ENCODE results near the gene RASGEF1C. TPM values are rescaled to one million over a fixed set of nuclear protein-coding genes. Genes with fewer than 3 reads are reported as not detected.

Gene RASGEF1C
- total and polyA plus RNA-seq, 2 of the 13 experiments (the other 11 are each of a cell fraction or from before 2014, with no cell fraction given) = not detected

DNA sequence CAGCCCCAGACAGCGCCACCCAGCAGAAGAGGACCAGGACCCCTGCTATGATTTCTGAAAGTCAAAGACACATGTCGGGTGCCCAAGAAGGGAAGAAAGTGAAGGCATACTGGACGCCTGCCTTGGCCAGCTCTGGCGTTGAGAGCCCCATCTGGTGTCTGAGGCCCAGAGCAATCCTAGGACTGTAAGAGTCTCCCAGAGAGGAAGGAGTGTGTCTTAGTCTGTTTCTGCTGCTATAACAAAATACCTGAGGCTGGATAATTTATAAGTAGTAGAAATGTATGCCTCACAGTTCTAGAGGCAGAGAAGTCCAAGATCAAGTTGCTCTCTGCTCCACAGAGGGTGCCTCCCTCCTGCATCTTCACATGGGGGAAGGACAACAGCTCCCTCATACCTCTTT, 10.8 kb downstream of the RASGEF1C start:
- Histone ChIP-seq H3K4me2 (ENCODE audit: low read depth, low read length) (no peak overlapping the region), H3K79me2 (ENCODE audit: insufficient read depth, low read length) (no peaks in the 10 kb centered on the region), H3K9ac (ENCODE audit: insufficient read depth, low read depth, low read length) (no peak overlapping the region), H3K4me1 (ENCODE audit: insufficient read depth, low read length) (peaks cover 10% of the 10 kb centered on the region; the same call in 1 of the 2 replicates), H3K4me3 (replicated peaks in 1 of 3; ENCODE audit: insufficient read depth in 1 of 3, low read depth in 2 of 3, low read length in 3 of 3) (no peak overlapping the region), H3K9me3 (ENCODE audit: low read length) (no peaks in the 10 kb centered on the region), H3K27me3 (ENCODE audit: control insufficient read depth in 1 of 2, insufficient read depth in 2 of 2, low read length in 2 of 2) (peaks cover 0 to 22% of the 10 kb centered on the region in 2 experiments; a peak in 3 of 5 replicates), H2AFZ (ENCODE audit: low read length) (no peak overlapping the region), H4K20me1 (ENCODE audit: insufficient read depth, low read length) (no peaks in the 10 kb centered on the region), H3K27ac (ENCODE audit: extremely low read length, insufficient read depth, low read length) (no peak overlapping the region), H3K36me3 (replicated peaks in 1 of 2; ENCODE audit: control insufficient read depth in 1 of 2, insufficient read depth in 2 of 2, low read length in 2 of 2) (no peaks in the 10 kb centered on the region)
- FAIRE-seq = no peak
- 63% methylated on average over 4 of the region's 4 CpGs for WGBS (ENCODE audit: low lambda C conversion rate)
- CTCF ChIA-PET (ENCODE audit: low intra/inter-chr PET ratio, low total read pairs) = no interaction called here
- in situ Hi-C loops (cut with HindIII; ENCODE audit: extremely low pct_ligation_motif_present, low pct_unique_long_range_greater_than_20kb) (no loop called here), intact Hi-C loops (cut with micrococcal nuclease; ENCODE audit: unreplicated experiment) (no loop called here)
- ATAC-seq = no peak
- DNase-seq (ENCODE audit: low spot score) = no peak
- no TSS peak for BruUV-seq (replicated peaks)
- no peak for TF ChIP-seq SAP130 (CRISPR knock-in tag; IDR thresholded peaks at IDR 0.05; ENCODE audit: low read depth)
- peak; percentile 88 for TF ChIP-seq ZNF12 (CRISPR knock-in tag; IDR thresholded peaks at IDR 0.05)
- no peak for TF ChIP-seq ZNF451 (CRISPR knock-in tag; IDR thresholded peaks at IDR 0.05)
- POLR2A ChIA-PET = no interaction called here

- H3K4me3 ChIP-seq (replicated peaks in 1 of 3; ENCODE audit: insufficient read depth in 1 of 3, low read depth in 2 of 3, low read length in 3 of 3) = no peak overlapping the region
- FAIRE-seq (no peak), DNase-seq (ENCODE audit: low spot score) (no peak), ATAC-seq (peak; percentile 39)
- peaks cover 0 to 22% of the 10 kb centered on the region in 2 experiments; a peak in 3 of 5 replicates for H3K27me3 ChIP-seq (ENCODE audit: control insufficient read depth in 1 of 2, insufficient read depth in 2 of 2, low read length in 2 of 2)
- H3K79me2 ChIP-seq (ENCODE audit: insufficient read depth, low read length) = no peaks in the 10 kb centered on the region
- WGBS (ENCODE audit: low lambda C conversion rate) = 30% methylated on average over 4 of the region's 14 CpGs
- no peak overlapping the region for H3K27ac ChIP-seq (ENCODE audit: extremely low read length, insufficient read depth, low read length)
- CTCF ChIA-PET (ENCODE audit: low intra/inter-chr PET ratio, low total read pairs) = no interaction called here
- H3K4me2 ChIP-seq (ENCODE audit: low read depth, low read length) = no peak overlapping the region
- no peaks in the 10 kb centered on the region for H4K20me1 ChIP-seq (ENCODE audit: insufficient read depth, low read length)
- POLR2A ChIA-PET = no interaction called here
- no TSS peak for BruUV-seq (replicated peaks)
- H3K9ac ChIP-seq (ENCODE audit: insufficient read depth, low read depth, low read length) = no peak overlapping the region
- peaks cover 10% of the 10 kb centered on the region; the same call in 1 of the 2 replicates for H3K4me1 ChIP-seq (ENCODE audit: insufficient read depth, low read length)
- no peaks in the 10 kb centered on the region for H3K9me3 ChIP-seq (ENCODE audit: low read length)
- no peak overlapping the region for H2AFZ ChIP-seq (ENCODE audit: low read length)
- in situ Hi-C loops (cut with HindIII; ENCODE audit: extremely low pct_ligation_motif_present, low pct_unique_long_range_greater_than_20kb) = no loop called here
- intact Hi-C loops (cut with micrococcal nuclease; ENCODE audit: unreplicated experiment) = no loop called here
- TF ChIP-seq MNT (IDR thresholded peaks at IDR 0.05) (peak; percentile 74), ZNF782 (CRISPR knock-in tag; IDR thresholded peaks at IDR 0.05; ENCODE audit: borderline replicate concordance) (no peak)
- no peaks in the 10 kb centered on the region for H3K36me3 ChIP-seq (replicated peaks in 1 of 2; ENCODE audit: control insufficient read depth in 1 of 2, insufficient read depth in 2 of 2, low read length in 2 of 2)
Observed at GRCh38 chr5:180197016-180197702, 11.9 kb downstream of the RASGEF1C start.
